Neural progenitor cell (in vitro differentiated cells): Measurements from ENCODE around the gene YTHDC1.
"Not testable (repeated sequence)": the region's sequence is repeated elsewhere in the genome, so short reads cannot be mapped to it uniquely, and the experiment has no call there.

Experiments used
- EZH2 ChIP-seq: fragments of 200-600 bp; sonication (generic); IDR thresholded peaks from 2 replicates; pipeline ENCODE4 v1.6.1; 2017; ENCODE audit warnings: antibody characterized with exemption, mild to moderate bottlenecking, moderate library complexity
- EZH2phosphoT487 ChIP-seq: fragments of 200-600 bp; sonication (generic); IDR thresholded peaks from 2 replicates; pipeline ENCODE4 v1.6.1; 2017; ENCODE audit warnings: antibody characterized with exemption

- TF ChIP-seq EZH2phosphoT487, EZH2: not testable (repeated sequence)
These were observed 39.6 kb upstream of the YTHDC1 start for GRCh38 chr4:68389386-68389913.
